Activated CD4-positive, CD25-positive, alpha-beta regulatory T cell treated with anti-CD3 and anti-CD28 coated beads, Interleukin-2, amount 50 U/mL, for 24 hours (primary cell): ENCODE data around the gene NEK1.
"Not testable (repeated sequence)": the region's sequence is repeated elsewhere in the genome, so short reads cannot be mapped to it uniquely, and the experiment has no call there.

ENCODE experiments used
- ATAC-seq, 2 donors: fragments of 150-1000 bp; cut with Tn5 transposase; one replicate each; pipeline ENCODE4 v1.10.0; 2021; ENCODE audit warnings: mild to moderate bottlenecking in 1 of 2, moderate library complexity in 1 of 2

The NEK1 gene

DNA sequence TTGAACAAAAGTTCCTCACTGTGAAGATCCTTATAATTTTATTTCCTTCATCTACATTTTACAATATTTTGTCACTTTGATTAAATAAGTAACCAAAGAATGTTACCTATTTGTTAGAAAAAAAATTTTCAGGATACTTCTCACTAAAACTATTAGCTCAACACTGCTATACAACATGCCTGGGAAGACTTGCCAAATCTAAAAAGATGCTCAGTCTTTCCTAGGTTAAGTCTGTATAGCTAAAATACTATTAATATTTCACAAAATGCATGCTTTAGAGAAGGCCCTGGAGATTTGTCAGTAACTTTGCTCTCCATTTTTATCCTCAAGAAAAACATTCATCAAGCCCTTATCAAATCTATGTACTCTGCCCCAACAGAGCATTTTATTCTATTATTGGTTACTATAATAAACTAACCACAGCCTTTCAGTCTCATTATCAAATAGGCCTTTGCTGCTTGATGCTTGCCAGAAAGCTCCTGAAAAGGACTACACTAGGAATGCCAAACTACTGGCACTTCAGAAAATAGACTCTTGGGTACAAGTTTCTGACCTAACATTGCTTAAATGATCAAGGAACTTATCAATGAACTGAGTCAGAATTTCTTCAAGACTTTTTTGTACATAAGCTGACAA, 17.7 kb downstream of the NEK1 start:
- ATAC-seq, result no peak

DNA sequence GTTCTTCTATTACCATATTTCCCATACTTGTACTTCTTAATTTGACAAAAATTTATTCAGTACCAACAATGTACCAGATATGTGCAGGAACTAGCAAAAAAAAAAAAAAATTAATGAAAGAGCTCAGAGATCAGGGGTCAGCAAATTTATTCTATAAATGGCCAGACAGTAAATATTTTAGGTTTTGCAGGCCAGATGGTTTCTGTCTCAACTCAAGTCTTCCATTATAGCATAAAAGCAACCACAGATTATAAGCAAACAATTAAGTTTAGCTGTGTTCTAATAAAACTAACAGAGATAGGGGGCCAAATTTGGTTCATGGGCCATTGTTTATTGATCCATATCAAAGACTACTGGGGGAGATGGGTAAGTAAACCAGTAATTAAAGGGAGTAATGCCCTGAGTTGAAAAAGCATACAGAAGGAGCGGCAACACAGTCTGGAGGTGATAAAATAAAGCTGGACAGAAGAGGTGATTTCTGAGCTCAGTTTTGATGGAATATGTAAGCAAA, 19.3 kb downstream of the NEK1 start:
- no peak for ATAC-seq

DNA sequence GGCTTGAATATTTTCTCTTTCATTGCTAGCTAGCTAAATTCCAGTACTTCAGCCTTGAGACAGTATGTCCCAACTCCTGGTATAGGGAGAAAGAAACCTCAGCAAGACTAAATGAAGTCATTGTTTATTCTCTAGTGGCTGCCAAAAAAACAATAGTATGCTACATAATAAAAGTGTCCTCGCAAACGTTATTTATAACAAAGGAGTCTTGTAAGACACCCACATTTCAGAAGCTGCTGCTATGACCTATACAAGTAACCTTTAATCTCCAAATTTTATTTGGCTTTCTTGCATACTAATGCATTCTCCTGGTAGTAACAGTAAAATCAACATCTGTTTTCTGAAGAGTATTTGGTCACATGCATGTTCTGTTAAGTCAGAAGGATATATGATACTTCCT, 28.8 kb downstream of the NEK1 start:
- no peak for ATAC-seq

DNA sequence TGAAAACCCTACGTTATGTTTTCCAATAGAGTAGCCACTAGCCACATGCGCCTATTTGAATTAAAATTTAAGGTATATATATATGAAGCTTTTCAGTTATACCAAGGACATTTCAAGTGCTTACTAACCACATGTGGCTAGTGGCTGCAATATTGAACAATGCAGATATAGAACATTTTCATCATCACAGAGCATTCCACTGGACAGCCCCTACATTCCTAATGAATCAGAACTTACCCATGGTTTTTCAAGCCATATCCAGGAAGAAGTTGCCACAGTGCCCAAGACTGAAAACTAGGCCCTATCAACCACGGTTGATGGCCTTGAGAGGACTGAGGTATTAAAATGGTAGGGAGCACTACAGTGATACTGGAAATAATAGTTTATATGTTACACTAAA, 29.7 kb downstream of the NEK1 start:
- no peak for ATAC-seq

DNA sequence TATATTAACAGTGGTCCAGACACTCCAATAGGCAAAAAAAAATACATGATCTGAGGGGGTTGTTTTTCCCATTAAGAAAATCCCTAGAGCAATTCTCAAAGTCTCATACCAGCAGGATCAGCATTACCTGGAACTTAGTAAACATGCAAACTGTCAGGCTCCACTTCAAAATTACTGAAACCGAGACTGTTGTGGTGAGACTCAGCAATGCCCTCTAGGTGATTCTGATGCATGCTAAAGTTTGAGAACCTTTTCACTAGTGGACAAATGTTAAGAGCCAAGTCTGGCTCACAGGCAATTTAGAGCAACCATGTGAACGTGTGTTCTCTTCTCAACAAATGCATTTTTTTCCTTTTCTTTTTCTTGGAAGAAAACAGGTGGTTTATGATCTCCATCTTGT, 30.2 kb downstream of the NEK1 start:
- ATAC-seq, result no peak

DNA sequence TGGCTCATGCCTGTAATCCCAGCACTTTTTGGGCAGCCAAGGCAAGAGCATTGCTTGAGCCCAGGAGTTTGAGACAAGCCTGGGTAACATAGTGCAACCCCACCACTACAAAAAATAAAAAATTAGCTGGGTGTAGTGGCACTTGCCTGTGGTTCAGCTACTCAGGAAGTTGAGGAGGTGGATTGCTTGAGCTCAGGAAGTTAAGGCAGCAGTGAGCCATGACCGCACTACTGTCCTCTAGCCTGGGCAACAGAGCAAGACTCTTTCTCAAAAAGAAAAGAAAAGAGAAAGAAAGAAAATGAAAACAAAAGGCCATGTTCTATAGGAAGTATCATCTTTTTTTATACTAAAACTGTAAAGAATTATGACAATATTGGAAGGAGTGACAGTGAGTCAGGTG, 38.5 kb downstream of the NEK1 start:
- ATAC-seq, result no peak

DNA sequence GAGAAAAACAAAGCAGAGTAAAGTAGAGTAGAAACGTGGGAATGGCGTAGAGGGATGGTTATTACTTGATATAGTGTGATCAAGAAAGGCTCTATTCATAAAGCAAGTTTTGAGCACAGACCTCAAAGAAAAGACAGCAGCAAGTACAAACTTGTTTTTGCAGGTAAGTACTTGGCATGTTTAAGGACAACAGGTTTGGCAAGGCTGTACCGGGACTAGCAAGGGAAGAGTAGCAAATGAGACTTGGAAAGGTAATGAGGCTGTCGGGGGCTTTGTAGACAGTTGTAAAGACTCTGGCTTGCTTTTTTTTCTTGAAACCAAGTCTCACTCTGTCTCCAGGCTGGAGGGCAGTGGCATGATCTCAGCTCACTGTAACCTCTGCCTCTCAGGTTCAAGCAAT, 40.9 kb downstream of the NEK1 start:
- ATAC-seq, result no peak

DNA sequence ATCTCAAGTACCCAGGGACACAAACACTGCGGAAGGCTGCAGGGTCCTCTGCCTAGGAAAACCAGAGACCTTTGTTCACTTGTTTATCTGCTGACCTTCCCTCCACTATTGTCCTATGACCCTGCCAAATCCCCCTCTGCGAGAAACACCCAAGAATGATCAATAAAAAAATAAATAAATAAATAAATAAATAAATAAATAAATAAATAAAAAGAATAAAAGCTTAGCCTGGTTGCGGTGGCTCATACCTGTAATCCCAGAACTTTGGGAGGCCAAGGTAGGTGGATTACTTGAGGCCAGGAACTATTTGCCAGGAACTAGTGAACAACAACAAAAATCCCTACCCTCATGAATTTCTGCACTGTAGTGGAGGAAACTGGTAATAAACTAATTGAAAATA, 41.4 kb downstream of the NEK1 start:
- ATAC-seq, result not testable (repeated sequence)

DNA sequence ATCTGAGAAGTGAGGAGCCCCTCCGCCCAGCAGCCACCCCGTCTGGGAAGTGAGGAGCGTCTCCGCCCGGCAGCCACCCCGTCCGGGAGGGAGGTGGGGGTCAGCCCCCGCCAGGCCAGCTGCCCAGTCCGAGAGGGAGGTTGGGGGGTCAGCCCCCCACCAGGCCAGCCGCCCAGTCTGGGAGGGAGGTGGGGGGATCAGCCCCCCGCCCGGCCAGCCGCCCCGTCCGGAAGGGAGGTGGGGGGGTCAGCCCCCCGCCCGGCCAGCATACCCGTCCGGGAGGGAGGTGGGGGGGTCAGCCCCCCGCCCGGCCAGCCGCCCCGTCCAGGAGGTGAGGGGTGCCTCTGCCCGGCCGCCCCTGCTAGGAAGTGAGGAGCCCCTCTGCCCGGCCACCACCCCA, 42.1 kb downstream of the NEK1 start:
- ATAC-seq, result not testable (repeated sequence)

DNA sequence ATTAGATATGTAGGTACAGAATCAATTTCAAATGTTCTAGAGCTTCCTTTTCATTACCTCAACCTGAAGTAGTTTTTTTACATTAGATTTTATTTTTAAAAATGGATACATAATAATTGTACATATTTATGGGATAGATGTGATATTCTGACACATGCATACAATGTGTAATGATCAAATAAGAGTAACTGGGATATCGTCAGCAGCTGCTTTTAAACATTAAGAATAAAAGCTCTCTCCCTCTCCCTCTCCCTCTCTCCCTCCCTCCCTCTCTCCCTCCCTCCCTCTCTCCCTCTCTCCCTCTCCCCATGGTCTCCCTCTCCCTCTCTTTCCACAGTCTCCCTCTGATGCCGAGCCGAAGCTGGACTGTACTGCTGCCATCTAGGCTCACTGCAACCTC, 43.2 kb downstream of the NEK1 start:
- ATAC-seq, result not testable (repeated sequence)

DNA sequence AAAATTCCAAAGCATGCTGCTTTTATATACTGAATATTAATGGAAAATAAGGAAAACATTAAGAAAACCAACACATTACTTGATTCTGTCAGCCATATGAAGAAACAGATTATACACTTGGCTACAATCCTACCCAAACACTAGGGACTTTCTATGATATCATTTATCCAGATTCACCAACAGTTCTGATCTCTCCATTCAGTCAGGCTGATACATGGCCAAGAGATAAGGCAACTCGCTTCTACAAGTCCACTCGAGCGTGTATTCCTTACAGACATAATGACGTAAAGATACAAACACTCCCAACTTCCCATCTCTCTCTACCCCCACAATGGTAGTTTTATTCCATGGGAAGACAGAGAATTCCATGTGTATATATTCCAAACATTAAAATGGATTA, 44.5 kb downstream of the NEK1 start:
- no peak for ATAC-seq

DNA sequence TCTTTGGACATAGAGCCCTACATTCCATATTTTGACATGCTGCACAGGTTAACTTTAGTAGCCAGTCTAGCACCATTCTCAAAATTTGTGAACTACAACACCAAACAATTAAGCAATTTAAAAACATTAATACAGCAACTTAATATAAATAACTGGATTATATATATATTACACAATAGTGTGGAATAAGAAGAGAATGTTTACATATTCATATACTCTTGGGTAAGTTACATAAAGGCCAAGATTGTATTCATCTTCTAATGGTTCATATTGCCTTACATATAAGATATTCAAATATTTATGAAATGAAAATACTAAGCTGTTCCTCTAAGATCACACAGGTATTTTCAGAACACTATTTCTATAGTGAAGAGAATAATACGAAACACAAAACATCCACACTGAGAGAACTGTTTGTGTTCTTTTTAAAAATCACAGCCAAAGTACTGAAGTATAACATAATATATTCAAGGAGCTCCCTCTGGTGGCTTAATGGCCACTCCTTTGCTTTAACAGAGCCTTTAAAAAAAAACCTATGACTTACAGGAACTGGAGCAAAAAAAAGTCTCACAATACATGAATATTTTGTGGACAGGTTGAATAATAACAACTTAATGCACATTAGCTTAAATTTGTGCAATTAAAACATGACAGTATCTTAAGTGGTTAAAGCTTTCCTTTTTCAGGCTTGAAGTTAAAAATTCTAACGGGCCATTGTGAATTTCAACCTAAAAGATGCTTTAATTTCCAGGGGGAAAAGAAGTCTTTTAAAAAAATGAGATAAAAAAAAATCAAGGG, 46.2 kb downstream of the NEK1 start:
- peak; percentile 58 for ATAC-seq

DNA sequence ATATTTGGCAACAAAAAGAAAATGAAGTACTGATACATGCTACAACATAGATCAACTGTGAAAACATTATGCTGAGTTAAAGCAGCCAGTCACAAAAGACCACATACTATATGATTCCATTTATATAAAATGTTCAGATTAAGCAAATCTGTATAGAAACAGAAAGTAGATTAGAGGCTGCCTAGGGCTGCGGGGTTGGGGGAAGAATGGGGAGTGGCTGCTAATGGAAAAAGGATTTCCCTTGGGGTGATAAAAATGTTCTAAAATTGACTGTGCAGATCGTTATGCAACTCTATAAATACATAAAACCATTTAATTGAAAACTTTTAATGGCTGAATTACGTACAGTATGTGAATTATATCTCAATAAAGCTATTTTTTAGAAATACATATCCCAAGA, 46.8 kb downstream of the NEK1 start:
- no peak for ATAC-seq

DNA sequence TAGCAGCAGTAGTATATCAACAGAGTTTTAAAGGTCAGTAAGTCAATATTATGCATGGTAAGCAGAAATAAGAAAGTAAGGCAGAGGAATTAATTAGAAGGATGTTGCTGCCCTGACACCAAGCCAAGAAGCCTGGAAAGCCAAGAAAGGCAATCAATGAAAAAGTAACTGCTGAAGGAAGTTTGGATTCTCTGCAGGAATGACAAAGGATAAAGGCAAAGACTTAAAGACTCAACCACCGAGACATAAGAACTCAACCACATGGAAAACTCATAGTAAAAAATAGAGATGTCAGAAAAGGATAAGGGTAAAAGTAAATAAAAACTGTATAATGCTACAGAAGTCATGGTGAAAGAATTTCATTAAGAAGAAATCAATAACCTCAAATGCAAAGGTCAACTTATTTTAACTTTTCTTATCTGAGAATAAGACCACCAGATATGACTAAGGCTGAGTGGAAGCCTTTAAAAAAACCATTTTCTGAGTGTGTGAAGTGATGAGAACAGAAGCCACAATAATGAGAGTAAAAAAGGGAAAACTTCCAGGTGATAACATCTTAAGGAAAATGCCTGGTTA, 55.2 kb downstream of the NEK1 start:
- ATAC-seq, result no peak

DNA sequence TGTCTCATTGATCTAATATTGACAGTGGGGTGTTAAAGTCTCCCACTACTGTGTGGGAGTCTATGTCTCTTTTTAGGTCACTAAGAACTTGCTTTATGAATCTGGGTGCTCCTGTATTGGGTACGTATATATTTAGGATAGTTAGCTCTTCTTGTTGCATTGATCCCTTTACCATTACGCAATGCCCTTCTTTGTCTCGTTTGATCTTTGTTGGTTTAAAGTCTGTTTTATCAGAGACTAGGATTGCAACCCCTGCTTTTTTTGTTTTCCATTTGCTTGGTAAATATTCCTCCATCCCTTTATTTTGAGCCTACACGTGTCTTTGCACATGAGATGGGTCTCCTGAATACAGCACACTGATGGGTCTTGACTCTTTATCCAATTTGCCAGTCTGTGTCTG, 65.8 kb downstream of the NEK1 start:
- ATAC-seq, result not testable (repeated sequence)

DNA sequence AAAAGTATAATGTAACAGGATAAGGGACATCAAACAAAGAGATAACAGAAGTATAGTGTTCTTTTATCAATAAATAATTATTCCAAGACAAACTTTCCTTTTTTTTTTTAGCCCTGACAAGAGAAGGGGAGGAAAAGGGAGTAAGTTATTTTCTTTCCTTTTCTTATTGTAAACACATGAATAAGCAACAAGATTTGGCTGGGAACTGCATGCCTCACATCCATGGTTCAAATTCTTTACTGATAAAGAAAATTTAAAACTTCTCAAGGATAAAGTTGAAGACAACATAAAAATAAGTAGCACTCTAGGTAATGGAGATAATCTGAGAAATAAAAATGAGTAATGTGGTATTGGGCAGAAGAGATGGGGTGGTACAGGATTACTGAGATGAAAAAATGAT, 71.6 kb downstream of the NEK1 start:
- ATAC-seq, result no peak

DNA sequence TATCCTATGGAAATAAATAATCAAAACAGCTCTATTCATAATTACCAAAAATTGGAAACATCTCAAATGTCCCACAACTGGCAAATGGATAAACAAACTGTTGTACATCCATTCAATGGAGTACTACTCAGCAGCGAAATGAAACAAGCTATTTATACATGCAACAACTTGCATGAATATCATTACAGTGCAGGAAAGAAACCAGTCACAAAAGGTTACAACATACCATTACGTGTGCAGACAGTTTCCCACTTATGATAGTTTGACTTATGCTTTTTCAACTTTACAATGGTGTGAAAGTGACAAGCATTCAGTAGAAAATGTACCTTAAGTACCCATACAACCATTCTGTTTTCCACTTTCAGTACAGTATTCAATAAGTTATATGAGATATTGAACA, 82.3 kb downstream of the NEK1 start:
- ATAC-seq, result no peak

DNA sequence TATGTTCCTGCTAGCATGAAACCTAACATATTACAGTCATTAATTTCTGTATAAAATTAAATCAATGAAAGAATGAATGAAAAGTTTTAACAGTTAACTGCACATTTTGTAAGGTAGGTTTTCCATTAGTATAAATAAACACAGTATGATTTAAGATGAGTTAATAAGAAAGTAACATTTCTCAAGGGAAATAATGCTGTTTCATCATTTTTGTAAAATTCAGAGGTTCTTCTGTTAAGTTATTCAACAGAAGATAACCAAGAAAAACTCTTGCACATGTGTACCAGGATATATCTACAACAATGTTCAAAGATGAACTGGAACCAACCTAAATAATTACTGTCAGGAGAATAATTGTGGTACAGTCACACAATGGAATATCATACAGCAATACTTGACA, 88.6 kb downstream of the NEK1 start:
- ATAC-seq, result no peak

DNA sequence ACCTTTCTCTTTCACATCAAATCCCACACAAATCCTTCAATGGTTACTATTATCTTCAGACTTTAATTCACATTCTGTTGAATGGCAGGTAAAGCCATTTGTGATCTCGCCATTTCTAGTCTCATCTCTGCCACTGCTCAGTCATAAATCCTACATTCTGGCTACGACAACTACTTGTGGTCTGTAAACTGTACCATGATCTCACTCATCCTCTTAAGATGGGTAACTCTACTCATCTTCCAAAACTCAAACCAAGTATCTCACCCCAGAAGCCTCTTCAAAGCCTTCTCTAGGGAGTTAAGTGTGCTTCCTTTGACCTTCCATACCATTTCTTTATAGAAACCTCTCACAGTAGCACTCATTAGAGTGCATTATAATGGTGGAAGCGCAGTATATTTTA, 101.8 kb downstream of the NEK1 start:
- peak in 1 of 2 donors; percentile 17 for ATAC-seq

DNA sequence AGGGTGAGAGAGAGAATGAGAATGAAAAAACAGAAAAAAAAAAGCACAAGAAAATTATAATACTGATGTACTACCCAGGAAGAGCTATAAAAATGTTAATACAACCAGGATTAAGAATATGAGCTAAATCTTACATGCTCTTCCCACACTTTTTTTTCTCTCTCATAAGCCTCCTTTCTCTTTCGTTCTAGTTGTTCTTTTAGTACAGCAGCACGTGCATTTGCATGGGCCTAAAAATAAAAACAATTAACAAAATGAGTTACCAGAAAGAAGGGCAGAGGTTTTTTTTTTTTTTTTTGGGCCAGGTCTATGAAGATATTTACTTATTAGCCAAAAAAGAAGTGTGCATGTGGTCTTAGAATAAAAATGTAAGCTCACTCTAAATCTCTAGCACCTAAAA, 105.5 kb downstream of the NEK1 start:
- no peak for ATAC-seq

DNA sequence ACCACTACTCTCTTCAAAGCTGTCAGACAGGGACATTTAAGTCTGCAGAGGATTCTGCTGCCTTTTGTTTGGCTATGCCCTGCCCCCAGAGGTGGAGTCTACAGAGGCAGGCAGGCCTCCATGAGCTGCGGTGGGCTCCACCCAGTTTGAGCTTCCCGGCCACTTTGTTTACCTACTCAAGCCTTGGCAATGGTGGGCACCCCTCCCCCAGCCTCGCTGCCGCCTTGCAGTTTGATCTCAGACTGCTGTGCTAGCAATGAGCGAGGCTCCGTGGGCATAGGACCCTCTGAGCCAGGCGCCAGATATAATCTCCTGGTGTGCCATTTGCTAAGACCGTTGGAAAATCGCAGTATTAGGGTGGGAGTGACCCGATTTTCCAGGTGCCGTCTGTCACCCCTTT, 112.5 kb downstream of the NEK1 start:
- ATAC-seq, result not testable (repeated sequence)

DNA sequence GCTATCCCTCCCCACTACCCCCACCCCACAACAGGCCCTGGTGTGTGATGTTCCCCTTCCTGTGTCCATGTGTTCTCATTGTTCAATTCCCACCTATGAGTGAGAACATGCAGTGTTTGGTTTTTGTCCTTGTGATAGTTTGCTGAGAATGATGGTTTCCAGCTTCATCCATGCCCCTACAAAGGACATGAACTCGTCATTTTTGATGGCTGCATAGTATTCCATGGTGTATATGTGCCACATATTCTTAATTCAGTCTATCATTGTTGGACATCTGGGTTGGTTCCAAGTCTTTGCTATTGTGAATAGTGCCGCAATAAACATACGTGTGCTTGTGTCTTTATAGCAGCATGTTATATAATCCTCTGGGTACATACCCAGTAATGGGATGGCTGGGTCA, 118.1 kb downstream of the NEK1 start:
- not testable (repeated sequence) for ATAC-seq

DNA sequence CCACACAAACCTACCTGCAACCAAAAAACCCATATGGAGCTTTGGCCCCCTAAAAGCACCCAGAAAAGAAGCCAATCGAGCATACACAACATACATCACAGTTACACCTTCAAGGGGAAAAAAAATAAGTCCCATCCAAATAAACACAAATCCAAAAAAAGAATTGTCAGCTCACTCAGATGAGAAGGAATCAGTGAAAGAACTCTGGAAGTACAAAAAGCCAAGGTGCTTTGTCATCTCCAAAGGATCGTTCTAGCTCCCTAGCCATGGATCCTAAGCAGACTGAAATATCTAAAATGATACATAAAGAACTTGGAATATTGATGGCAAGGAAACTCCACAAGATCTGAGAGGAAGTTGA, 119.2 kb downstream of the NEK1 start:
- no peak for ATAC-seq
